Measurements from ENCODE around the gene YWHAG. TPM values are rescaled to one million over a fixed set of nuclear protein-coding genes. Genes with fewer than 3 reads are reported as not detected.

Gene YWHAG
- polyA plus RNA-seq, 1 of the 3 experiments (the other 2 are of a cell fraction), result 60.4 TPM

- Histone ChIP-seq H3K4me1 (ENCODE audit: control insufficient read depth in 1 of 2, insufficient read depth in 2 of 2, low read depth in 1 of 2, low read length in 1 of 2) (peaks cover 17 to 21% of the 10 kb centered on the region in 2 experiments; a peak in 3 of 4 replicates), H3K9me2 (no peaks in the 10 kb centered on the region), H3K4me2 (no peak overlapping the region), H2AFZ (ENCODE audit: low read depth) (no peak overlapping the region), H3K27me3 (ENCODE audit: insufficient read depth) (no peaks in the 10 kb centered on the region), H3K36me3 (replicated peaks in 1 of 2; ENCODE audit: control insufficient read depth in 1 of 2, insufficient read depth in 2 of 2, low read length in 1 of 2) (peaks cover 41 to 78% of the 10 kb centered on the region in 2 experiments), H3K27ac (ENCODE audit: low read depth in 2 of 2, low read length in 1 of 2) (no peak overlapping the region), H3K9ac (no peak overlapping the region), H3K9me3 (no peaks in the 10 kb centered on the region), H3K4me3 (ENCODE audit: low read depth in 2 of 2, low read length in 1 of 2) (no peak overlapping the region), H3F3A (replicated peaks; ENCODE audit: insufficient read depth) (peaks cover 7% of the 10 kb centered on the region), H4K20me1 (ENCODE audit: insufficient read depth) (peaks cover 92% of the 10 kb centered on the region), H3K79me2 (ENCODE audit: insufficient read depth) (peaks cover 100% of the 10 kb centered on the region)
- CTCF ChIA-PET, result interaction anchor here (1.5 to 2.0 kb wide), 2 partner anchors 35 to 39 kb away, joined by 4 to 12 read pairs; no protein-coding TSS in a partner anchor
- WGBS (ENCODE audit: low lambda C conversion rate), result 96% methylated on average over 5 of the region's 5 CpGs
- TF ChIP-seq GABPA (IDR thresholded peaks at IDR 0.05; ENCODE audit: low read depth) (no peak), FOXJ3 (CRISPR knock-in tag; IDR thresholded peaks at IDR 0.05) (no peak), MXI1 (IDR thresholded peaks at IDR 0.05; ENCODE audit: low read depth, low read length) (no peak), RFX5 (IDR thresholded peaks at IDR 0.05; ENCODE audit: low read length) (no peak)
- POLR2A ChIA-PET, result interaction anchor here (0.6 to 1.1 kb wide), 3 partner anchors 17 to 27 kb away, joined by 3 to 5 read pairs (median 3); no protein-coding TSS in a partner anchor
- no peak for DNase-seq
These were observed 5.0 kb downstream of the YWHAG start for GRCh38 chr7:76353744-76354143.

- TF ChIP-seq SMC3 (IDR thresholded peaks at IDR 0.05; ENCODE audit: low read depth, low read length) (no peak), MXI1 (IDR thresholded peaks at IDR 0.05; ENCODE audit: low read depth, low read length) (no peak), ELF1 (IDR thresholded peaks at IDR 0.05) (no peak), GABPA (IDR thresholded peaks at IDR 0.05; ENCODE audit: low read depth) (no peak), YY1 (IDR thresholded peaks at IDR 0.05; ENCODE audit: low read depth) (no peak), FOXM1 (IDR thresholded peaks at IDR 0.05; ENCODE audit: low read depth) (no peak), RAD21 (IDR thresholded peaks at IDR 0.05; ENCODE audit: low read length) (no peak), FOSL2 (IDR thresholded peaks at IDR 0.05; ENCODE audit: borderline replicate concordance, low read depth) (no peak), TCF12 (IDR thresholded peaks at IDR 0.05) (no peak), EP300 (IDR thresholded peaks at IDR 0.05; ENCODE audit: borderline replicate concordance in 1 of 2, low read depth in 1 of 2, low read length in 1 of 2) (no peak), RXRA (IDR thresholded peaks at IDR 0.05; ENCODE audit: borderline replicate concordance, low read depth) (no peak), MEF2A (IDR thresholded peaks at IDR 0.05; ENCODE audit: borderline replicate concordance, low read depth) (no peak), GATA2 (CRISPR knock-in tag; IDR thresholded peaks at IDR 0.05) (no peak)
- peaks cover 100% of the 10 kb centered on the region for H4K20me1 ChIP-seq (ENCODE audit: insufficient read depth)
- H3F3A ChIP-seq (replicated peaks; ENCODE audit: insufficient read depth), result peaks cover 12% of the 10 kb centered on the region
- H3K79me2 ChIP-seq (ENCODE audit: insufficient read depth), result peaks cover 100% of the 10 kb centered on the region
- H3K9ac ChIP-seq, result no peak overlapping the region
- no peaks in the 10 kb centered on the region for H3K9me3 ChIP-seq
- no peak overlapping the region for H2AFZ ChIP-seq (ENCODE audit: low read depth)
- H3K4me2 ChIP-seq, result peak overlapping the region; percentile 12; the same call in 1 of the 2 replicates
- no peak overlapping the region for H3K27ac ChIP-seq (ENCODE audit: low read depth in 2 of 2, low read length in 1 of 2)
- peaks cover 49 to 93% of the 10 kb centered on the region in 2 experiments for H3K36me3 ChIP-seq (replicated peaks in 1 of 2; ENCODE audit: control insufficient read depth in 1 of 2, insufficient read depth in 2 of 2, low read length in 1 of 2)
- 94% methylated on average over 6 of the region's 6 CpGs for WGBS (ENCODE audit: low lambda C conversion rate)
- DNase-seq, result no peak
- POLR2A ChIA-PET, result interaction anchor here (1.0 kb wide), 1 partner anchor 34 kb away, joined by 3 read pairs; no protein-coding TSS in a partner anchor
- peaks cover 17 to 21% of the 10 kb centered on the region in 2 experiments; a peak in 3 of 4 replicates for H3K4me1 ChIP-seq (ENCODE audit: control insufficient read depth in 1 of 2, insufficient read depth in 2 of 2, low read depth in 1 of 2, low read length in 1 of 2)
- H3K27me3 ChIP-seq (ENCODE audit: insufficient read depth), result no peaks in the 10 kb centered on the region
- H3K4me3 ChIP-seq (ENCODE audit: low read depth in 2 of 2, low read length in 1 of 2), result no peak overlapping the region
- no peaks in the 10 kb centered on the region for H3K9me2 ChIP-seq
- CTCF ChIA-PET, result interaction anchor here (1.0 to 1.3 kb wide), 3 partner anchors 13 to 90 kb away, joined by 3 read pairs; no protein-coding TSS in a partner anchor
These were observed 6.6 kb downstream of the YWHAG start for GRCh38 chr7:76352193-76352592.

Data from SK-N-SH (cell line).